T-cell (primary cell): ENCODE measurements around the gene OR9A2. TPM values are rescaled to one million over a fixed set of nuclear protein-coding genes. Genes with fewer than 3 reads are reported as not detected.

ENCODE experiments used
- ATAC-seq, 4 experiments: fragments of 200-7000 bp in 3 of 4; fragments of 150-1000 bp in 1 of 4; cut with Tn5 transposase; replicated peaks in 1 of 4; 1 replicate in 3 of 4; 2 replicates in 1 of 4; pipeline ENCODE4 v1.10.0; 2021; ENCODE audit warnings: moderate library complexity in 3 of 4, mild to moderate bottlenecking in 2 of 4, moderate number of reproducible peaks in 1 of 4
- CTCF ChIA-PET, 2 donors: fragments of 300-600 bp; sonication (Branson Sonifier 250); formaldehyde crosslinking; loops; one replicate each; lab custom pipeline; 2022; ENCODE audit warnings: antibody characterized with exemption in 2 of 2; lab: Charles Lee
- POLR2A ChIA-PET, 2 donors: fragments of 300-600 bp; sonication (Branson Sonifier 250); formaldehyde crosslinking; loops; one replicate each; lab custom pipeline; 2022; ENCODE audit warnings: antibody characterized with exemption in 2 of 2; lab: Charles Lee
- DNase-seq, 35 experiments: peaks; one replicate each; pipeline versions ENCODE4 v3.0.0 to v3.0.0-alpha.2; 2013 to 2023
- H3K27ac ChIP-seq: one replicate; pipeline ENCODE4 v1.5.1; 2013; ENCODE audit warnings: low read length
- H3K27me3 ChIP-seq, 2 experiments: replicated peaks in 1 of 2; 1 replicate in 1 of 2; 2 replicates in 1 of 2; pipeline versions ENCODE4 v1.6.1 to v1.7.0; 2013; ENCODE audit warnings: low read length in 1 of 2, mixed read lengths in 1 of 2; ENCODE audit not compliant: control insufficient read depth in 2 of 2, insufficient read depth in 2 of 2; ENCODE audit errors: extremely low read depth in 1 of 2
- H3K36me3 ChIP-seq, 2 donors: 1 replicate in 1 of 2; 2 replicates in 1 of 2; pipeline versions ENCODE4 v1.6.1 to v1.7.0; 2013; ENCODE audit warnings: low read length in 1 of 2; ENCODE audit not compliant: control insufficient read depth in 2 of 2, insufficient read depth in 1 of 2; ENCODE audit errors: extremely low read depth in 1 of 2
- H3K4me1 ChIP-seq, 2 experiments: 1 replicate in 1 of 2; 2 replicates in 1 of 2; pipeline versions ENCODE4 v1.6.1 to v1.7.0; 2013; ENCODE audit warnings: low read length in 2 of 2, mixed read lengths in 1 of 2; ENCODE audit not compliant: insufficient read depth in 2 of 2, control insufficient read depth in 1 of 2; ENCODE audit errors: extremely low read depth in 1 of 2
- H3K4me3 ChIP-seq, 2 donors: 1 replicate in 1 of 2; 2 replicates in 1 of 2; pipeline versions ENCODE4 v1.5.1 to v1.7.0; 2013; ENCODE audit warnings: mild to moderate bottlenecking in 2 of 2, low read length in 1 of 2, moderate library complexity in 1 of 2; ENCODE audit not compliant: control insufficient read depth in 1 of 2; ENCODE audit errors: extremely low read depth in 1 of 2
- H3K9me3 ChIP-seq: 2 replicates; pipeline ENCODE4 v1.7.0; 2013
- H3K27ac Mint-ChIP-seq, 2 donors: one replicate each; pipeline ENCODE4 v1.8.0; 2020 to 2021; ENCODE audit warnings: mild to moderate bottlenecking in 2 of 2, mixed read lengths in 2 of 2
- H3K27me3 Mint-ChIP-seq, 2 donors: one replicate each; pipeline ENCODE4 v1.8.0; 2021 to 2022; ENCODE audit warnings: mixed read lengths in 2 of 2
- H3K36me3 Mint-ChIP-seq: one replicate; pipeline ENCODE4 v1.8.0; 2021; ENCODE audit warnings: mixed read lengths
- H3K4me1 Mint-ChIP-seq, 3 donors: one replicate each; pipeline ENCODE4 v1.8.0; 2020 to 2022; ENCODE audit warnings: mixed read lengths in 3 of 3, mild to moderate bottlenecking in 1 of 3
- H3K4me3 Mint-ChIP-seq, 3 donors: one replicate each; pipeline ENCODE4 v1.8.0; 2020 to 2022; ENCODE audit warnings: mild to moderate bottlenecking in 3 of 3, mixed read lengths in 3 of 3, moderate library complexity in 3 of 3
- H3K9me3 Mint-ChIP-seq, 3 donors: one replicate each; pipeline ENCODE4 v1.8.0; 2020 to 2022; ENCODE audit warnings: mixed read lengths in 3 of 3
- WGBS: methylation state at CpG from one replicate; pipeline ENCODE4 v1.1.5; 2013; ENCODE audit warnings: missing lambda C conversion rate; ENCODE audit not compliant: insufficient coverage; 5-methylcytosine and 5-hydroxymethylcytosine counted together
- total RNA-seq, 35 experiments: library from RNA in 6 of 35; stranded (reverse) in 6 of 35; fragments of 120-200 nt in 1 of 35; gene quantifications; one replicate each; pipeline versions ENCODE4 v1.2.1 to v1.2.4 and lab custom pipeline; 2013 to 2026

Gene OR9A2
- total RNA-seq, 5 donors from 2014 or later (not counting 1 experiment from before 2014, with no cell fraction given) = not detected

- Mint-ChIP-seq H3K4me3 (no peak overlapping the region), H3K27ac (no peak overlapping the region)
- ATAC-seq = no peak
Measured at GRCh38 chr7:143038635-143039034, 11.7 kb upstream of the OR9A2 start.

DNA sequence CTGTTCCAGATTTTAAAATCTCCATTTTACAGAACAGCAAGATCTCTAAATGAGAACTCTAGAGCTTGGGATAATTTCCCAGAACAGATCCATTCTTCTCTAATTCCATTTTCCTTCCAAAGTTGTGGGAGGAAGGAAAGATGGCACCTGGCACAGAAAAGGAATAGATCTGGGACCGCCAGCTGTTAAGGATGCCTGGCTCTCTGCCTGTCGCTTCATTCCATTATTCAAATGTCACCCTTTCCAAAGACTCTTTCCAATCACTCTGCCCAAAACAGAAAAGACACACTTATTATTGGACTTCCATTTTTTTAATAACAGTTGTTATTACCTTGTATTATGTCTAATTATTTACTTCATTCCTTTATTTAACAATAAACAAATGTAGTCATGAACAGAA, 751 bp upstream of the OR9A2 start:
- Mint-ChIP-seq H3K27me3 (peaks cover 18 to 29% of the 10 kb centered on the region in 2 donors), H3K4me3 (no peak overlapping the region)

More at GRCh38 chr7:143038635-143039034, 11.7 kb upstream of the OR9A2 start:
- no peak for DNase-seq
- no peaks in the 10 kb centered on the region for H3K9me3 ChIP-seq
- no peaks in the 10 kb centered on the region for H3K36me3 Mint-ChIP-seq
- H3K4me1 ChIP-seq = no peaks in the 10 kb centered on the region
- H3K36me3 ChIP-seq = no peaks in the 10 kb centered on the region
- WGBS = 93% methylated on average over 5 of the region's 5 CpGs
- H3K27me3 ChIP-seq = peaks cover 0 to 3% of the 10 kb centered on the region in 2 experiments
- no peak overlapping the region for H3K4me3 ChIP-seq
- ChIA-PET POLR2A (no interaction called here), CTCF (no interaction called here)
- peaks cover 9 to 14% (median 9%) of the 10 kb centered on the region in 3 donors for H3K9me3 Mint-ChIP-seq
- no peak overlapping the region for H3K27ac ChIP-seq
- peaks cover 9 to 12% of the 10 kb centered on the region in 2 donors for H3K27me3 Mint-ChIP-seq
- H3K4me1 Mint-ChIP-seq = no peaks in the 10 kb centered on the region

DNA sequence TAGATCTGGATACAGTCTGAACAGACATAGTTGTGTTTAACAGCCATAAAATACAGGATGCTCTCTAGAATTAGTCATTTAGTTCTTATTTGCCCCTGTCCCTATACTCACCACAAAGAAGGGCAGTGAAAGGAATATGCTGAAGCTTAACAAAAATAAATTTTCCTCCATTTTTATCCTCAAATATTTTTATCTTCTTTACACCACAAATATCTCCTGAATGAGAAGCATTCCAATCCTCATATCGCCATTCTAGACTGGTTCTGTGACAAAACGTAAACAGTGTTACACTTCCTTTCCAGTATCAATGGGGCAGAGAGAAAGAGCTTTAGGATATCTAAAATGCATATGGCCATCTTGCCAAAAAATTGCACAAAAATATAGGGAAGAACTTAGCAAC, 1.6 kb downstream of the OR9A2 start:
- Histone ChIP-seq H3K4me1 (no peaks in the 10 kb centered on the region), H3K4me3 (no peak overlapping the region), H3K9me3 (no peaks in the 10 kb centered on the region), H3K36me3 (no peaks in the 10 kb centered on the region), H3K27me3 (peaks cover 0 to 11% of the 10 kb centered on the region in 2 experiments), H3K27ac (no peak overlapping the region)
- ATAC-seq = no peak
- no peak for DNase-seq
- Mint-ChIP-seq H3K27me3 (peaks cover 18 to 26% of the 10 kb centered on the region in 2 donors), H3K4me1 (no peaks in the 10 kb centered on the region), H3K9me3 (no peaks in the 10 kb centered on the region), H3K36me3 (no peaks in the 10 kb centered on the region), H3K4me3 (no peak overlapping the region), H3K27ac (no peak overlapping the region)
- POLR2A ChIA-PET = no interaction called here
- WGBS = no CpG with 5 or more reads among the region's 2 CpGs
- CTCF ChIA-PET = no interaction called here

More for the DNA sequence above, 751 bp upstream of the OR9A2 start:
- DNase-seq (no peak), ATAC-seq (no peak)
- no peaks in the 10 kb centered on the region for H3K9me3 ChIP-seq
- H3K9me3 Mint-ChIP-seq = no peaks in the 10 kb centered on the region
- H3K27ac ChIP-seq = no peak overlapping the region
- CTCF ChIA-PET = no interaction called here
- WGBS = no CpG with 5 or more reads among the region's 2 CpGs
- no peaks in the 10 kb centered on the region for H3K36me3 Mint-ChIP-seq
- H3K4me3 ChIP-seq = no peak overlapping the region
- POLR2A ChIA-PET = no interaction called here
- H3K27me3 ChIP-seq = peaks cover 0 to 22% of the 10 kb centered on the region in 2 experiments
- H3K4me1 ChIP-seq = no peaks in the 10 kb centered on the region
- H3K36me3 ChIP-seq = no peaks in the 10 kb centered on the region
- no peaks in the 10 kb centered on the region for H3K4me1 Mint-ChIP-seq
- no peak overlapping the region for H3K27ac Mint-ChIP-seq

DNA sequence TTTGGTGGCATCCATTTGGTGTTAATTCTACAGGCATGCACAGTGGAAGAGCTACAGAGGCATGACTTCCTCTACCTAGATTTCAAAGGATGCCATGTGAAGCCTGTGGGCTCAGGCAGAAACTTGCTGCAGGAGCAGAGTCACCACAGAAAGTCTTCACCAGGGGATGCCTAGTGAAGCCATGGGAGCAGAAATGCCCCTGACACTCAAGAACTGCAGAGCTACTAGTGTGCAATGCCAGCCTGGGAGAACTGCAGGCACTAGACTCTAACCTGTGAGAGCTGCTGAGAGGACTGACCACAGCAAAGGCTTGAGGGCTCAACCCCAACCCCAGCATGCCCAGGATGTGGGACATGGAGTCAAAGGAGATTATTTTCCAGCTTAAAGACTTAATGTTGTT, 3.9 kb downstream of the OR9A2 start:
- Histone ChIP-seq H3K4me3 (no peak overlapping the region), H3K27me3 (peaks cover 0 to 3% of the 10 kb centered on the region in 2 experiments), H3K36me3 (no peaks in the 10 kb centered on the region), H3K9me3 (no peaks in the 10 kb centered on the region), H3K27ac (no peak overlapping the region), H3K4me1 (no peaks in the 10 kb centered on the region)
- CTCF ChIA-PET = no interaction called here
- Mint-ChIP-seq H3K27me3 (peaks cover 15 to 22% of the 10 kb centered on the region in 2 donors), H3K4me1 (no peaks in the 10 kb centered on the region), H3K36me3 (no peaks in the 10 kb centered on the region), H3K27ac (no peak overlapping the region), H3K9me3 (peaks cover 0 to 8% (median 5%) of the 10 kb centered on the region in 3 donors), H3K4me3 (no peak overlapping the region)
- DNase-seq (no peak), ATAC-seq (no peak)
- POLR2A ChIA-PET = no interaction called here

- no peak overlapping the region for H3K27ac ChIP-seq
- peaks cover 0 to 6% (median 0%) of the 10 kb centered on the region in 3 donors for H3K4me1 Mint-ChIP-seq
- no peaks in the 10 kb centered on the region for H3K9me3 ChIP-seq
- CTCF ChIA-PET = interaction anchor here in 1 of 2 donors (1.5 kb wide), 2 partner anchors 11 to 13 kb away, joined by 4 to 5 read pairs; no protein-coding TSS in a partner anchor
- H3K27me3 ChIP-seq = peaks cover 0 to 7% of the 10 kb centered on the region in 2 experiments
- no peaks in the 10 kb centered on the region for H3K36me3 Mint-ChIP-seq
- H3K4me1 ChIP-seq = no peaks in the 10 kb centered on the region
- POLR2A ChIA-PET = no interaction called here
- ATAC-seq (no peak), DNase-seq (no peak)
- H3K4me3 Mint-ChIP-seq = no peak overlapping the region
- H3K4me3 ChIP-seq = no peak overlapping the region
- peaks cover 0 to 8% (median 5%) of the 10 kb centered on the region in 3 donors for H3K9me3 Mint-ChIP-seq
- peaks cover 12 to 13% of the 10 kb centered on the region in 2 donors for H3K27me3 Mint-ChIP-seq
- no peak overlapping the region for H3K27ac Mint-ChIP-seq
- H3K36me3 ChIP-seq = no peaks in the 10 kb centered on the region
Measured at GRCh38 chr7:143018931-143019330, 8.0 kb downstream of the OR9A2 start.

- no peaks in the 10 kb centered on the region for H3K9me3 ChIP-seq
- Mint-ChIP-seq H3K4me1 (peaks cover 0 to 9% (median 0%) of the 10 kb centered on the region in 3 donors), H3K4me3 (no peak overlapping the region), H3K9me3 (peaks cover 0 to 8% (median 5%) of the 10 kb centered on the region in 3 donors), H3K27ac (no peak overlapping the region), H3K36me3 (no peaks in the 10 kb centered on the region), H3K27me3 (peaks cover 14 to 18% of the 10 kb centered on the region in 2 donors)
- no peak for ATAC-seq
- no peak for DNase-seq
- H3K4me3 ChIP-seq = no peak overlapping the region
- H3K27ac ChIP-seq = no peak overlapping the region
- H3K4me1 ChIP-seq = no peaks in the 10 kb centered on the region
- CTCF ChIA-PET = interaction anchor here (0.5 to 1.6 kb wide), 3 partner anchors 9 to 208 kb away, joined by 4 to 7 read pairs (median 4); no protein-coding TSS in a partner anchor
- H3K27me3 ChIP-seq = peaks cover 0 to 7% of the 10 kb centered on the region in 2 experiments
- no peaks in the 10 kb centered on the region for H3K36me3 ChIP-seq
- 60% methylated on average over 1 of the region's 2 CpGs for WGBS
- POLR2A ChIA-PET = no interaction called here
Measured at GRCh38 chr7:143016996-143017395, 9.9 kb downstream of the OR9A2 start.
